Esophagus squamous epithelium (tissue), 4 donors: ENCODE measurements around the gene SAYSD1.

Experiments used
- POLR2A ChIP-seq, 4 donors: fragments of 450-650 bp; IDR thresholded peaks; one replicate each; pipeline ENCODE4 v1.6.1; 2017; ENCODE audit warnings: antibody characterized with exemption in 4 of 4, mild to moderate bottlenecking in 4 of 4, moderate library complexity in 3 of 4
- TF ChIP-seq, protein P1 (sequence below), 6 experiments: fragments of 450-650 bp in 4 of 6; fragments of 200-600 bp in 2 of 6; sonication (generic) in 2 of 6; IDR thresholded peaks; one replicate each; pipeline ENCODE4 v1.5.1; 2016 to 2019; ENCODE audit warnings: antibody characterized with exemption in 6 of 6, mild to moderate bottlenecking in 4 of 6, moderate library complexity in 4 of 6

DNA sequence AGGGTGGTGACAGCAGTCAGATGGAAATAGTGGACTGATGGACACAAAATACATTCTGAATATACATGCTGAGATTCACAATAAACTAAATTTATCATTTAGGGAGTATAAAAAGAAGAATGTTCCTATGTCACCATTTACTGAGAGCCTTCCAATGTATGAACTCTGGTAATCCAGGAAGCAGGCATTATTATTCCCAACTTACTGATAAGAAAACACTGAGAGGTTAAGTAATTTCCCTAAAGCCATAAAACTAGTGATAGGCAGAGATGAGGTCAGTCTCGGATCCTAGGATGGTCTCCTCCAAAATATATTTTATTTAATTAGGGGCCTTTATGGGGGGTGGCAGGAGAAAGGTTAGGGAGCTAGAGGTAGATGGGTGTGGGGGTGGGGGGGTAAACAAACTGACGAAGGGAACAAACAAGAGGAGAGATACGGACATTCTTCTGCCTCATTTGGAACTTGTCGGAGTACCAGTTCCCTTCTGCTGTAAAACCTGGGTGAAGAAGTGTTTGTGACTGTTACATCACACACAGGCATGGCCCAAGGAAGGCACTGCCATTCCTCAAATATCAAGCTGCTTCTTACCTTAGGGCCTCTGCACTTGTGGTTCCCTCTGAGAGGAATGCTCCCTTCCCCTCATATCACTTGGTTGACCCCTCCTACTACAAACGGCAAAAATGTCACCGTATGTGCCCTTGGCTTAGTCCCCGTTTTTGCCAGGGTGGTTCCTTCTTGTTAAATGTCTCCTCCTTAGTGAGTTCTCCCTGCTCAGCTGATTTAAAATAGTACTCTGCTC, 6.7 kb downstream of the SAYSD1 start:
- TF ChIP-seq, protein P1, sequence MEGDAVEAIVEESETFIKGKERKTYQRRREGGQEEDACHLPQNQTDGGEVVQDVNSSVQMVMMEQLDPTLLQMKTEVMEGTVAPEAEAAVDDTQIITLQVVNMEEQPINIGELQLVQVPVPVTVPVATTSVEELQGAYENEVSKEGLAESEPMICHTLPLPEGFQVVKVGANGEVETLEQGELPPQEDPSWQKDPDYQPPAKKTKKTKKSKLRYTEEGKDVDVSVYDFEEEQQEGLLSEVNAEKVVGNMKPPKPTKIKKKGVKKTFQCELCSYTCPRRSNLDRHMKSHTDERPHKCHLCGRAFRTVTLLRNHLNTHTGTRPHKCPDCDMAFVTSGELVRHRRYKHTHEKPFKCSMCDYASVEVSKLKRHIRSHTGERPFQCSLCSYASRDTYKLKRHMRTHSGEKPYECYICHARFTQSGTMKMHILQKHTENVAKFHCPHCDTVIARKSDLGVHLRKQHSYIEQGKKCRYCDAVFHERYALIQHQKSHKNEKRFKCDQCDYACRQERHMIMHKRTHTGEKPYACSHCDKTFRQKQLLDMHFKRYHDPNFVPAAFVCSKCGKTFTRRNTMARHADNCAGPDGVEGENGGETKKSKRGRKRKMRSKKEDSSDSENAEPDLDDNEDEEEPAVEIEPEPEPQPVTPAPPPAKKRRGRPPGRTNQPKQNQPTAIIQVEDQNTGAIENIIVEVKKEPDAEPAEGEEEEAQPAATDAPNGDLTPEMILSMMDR (IDR thresholded peaks at IDR 0.05) = no peak
- no peak for TF ChIP-seq POLR2A (IDR thresholded peaks at IDR 0.05)
